ENCODE measurements around the gene IQSEC2. TPM values are rescaled to one million over a fixed set of nuclear protein-coding genes. Genes with fewer than 3 reads are reported as not detected.

Gene IQSEC2
- total and polyA plus RNA-seq, 2 of the 4 experiments (the other 2 are of a cell fraction), result 2.5 to 11.4 TPM

- H3K14ac ChIP-seq (replicated peaks; ENCODE audit: low read depth, low read length), result no peak overlapping the region
These were observed 23.5 kb downstream of the IQSEC2 start for GRCh38 chrX:53257670-53258423.

More at GRCh38 chrX:53257670-53258423, 23.5 kb downstream of the IQSEC2 start:
- Histone ChIP-seq H3K9me3 (ENCODE audit: control insufficient read depth, insufficient read depth, low read length) (no peaks in the 10 kb centered on the region), H2BK5ac (ENCODE audit: low read depth, low read length, poor library complexity, severe bottlenecking) (no peak overlapping the region), H2AK5ac (ENCODE audit: low read depth, low read length) (no peak overlapping the region), H3K79me1 (ENCODE audit: low read depth in 1 of 2, low read length in 2 of 2) (no peaks in the 10 kb centered on the region), H3K23ac (ENCODE audit: low read depth, low read length) (no peak overlapping the region), H3K4me3 (ENCODE audit: insufficient read depth, low read depth, low read length) (no peak overlapping the region), H4K5ac (ENCODE audit: low read depth, low read length) (no peak overlapping the region), H2AFZ (replicated peaks; ENCODE audit: low read length, poor library complexity) (no peak overlapping the region), H4K20me1 (ENCODE audit: insufficient read depth, low read length) (peaks cover 10% of the 10 kb centered on the region; the same call in 1 of the 2 replicates), H3K4ac (ENCODE audit: low read depth, low read length) (no peak overlapping the region), H2BK15ac (ENCODE audit: low read depth, low read length) (no peak overlapping the region), H3K18ac (ENCODE audit: low read depth, low read length) (no peak overlapping the region), H3K4me2 (ENCODE audit: low read depth, low read length) (no peak overlapping the region), H3K56ac (ENCODE audit: extremely low read depth, insufficient read depth, low read length) (no peak overlapping the region), H2AK9ac (replicated peaks; ENCODE audit: low read depth, low read length, poor library complexity) (no peak overlapping the region), H2BK20ac (ENCODE audit: low read depth, low read length) (no peak overlapping the region), H3K9ac (ENCODE audit: low read depth, low read length) (no peak overlapping the region), H3K27me3 (ENCODE audit: control insufficient read depth, insufficient read depth, low read length) (peaks cover 32% of the 10 kb centered on the region; the same call in 1 of the 2 replicates), H4K91ac (ENCODE audit: insufficient read depth, low read depth, low read length) (no peak overlapping the region), H3K27ac (ENCODE audit: insufficient read depth, low read length) (no peak overlapping the region), H2BK120ac (ENCODE audit: low read depth, low read length) (no peak overlapping the region), H4K8ac (ENCODE audit: low read depth in 2 of 2, low read length in 2 of 2) (no peak overlapping the region), H3K4me1 (ENCODE audit: control insufficient read depth, insufficient read depth, low read length) (peaks cover under 1% of the 10 kb centered on the region; the same call in 1 of the 2 replicates), H3K9me1 (ENCODE audit: insufficient read depth, low read length) (peaks cover 2% of the 10 kb centered on the region; the same call in 1 of the 2 replicates), H3K36me3 (ENCODE audit: control insufficient read depth, insufficient read depth, low read length) (0 out of 2 replicates have a peak, but pooled peaks cover 3% of the 10 kb centered on the region)
- 93% methylated on average over 4 of the region's 6 CpGs; no CpG with 5 or more reads in 1 of the 2 experiments for WGBS, 2 experiments (ENCODE audit: extremely low coverage in 2 of 2, insufficient read length in 1 of 2)
- in situ Hi-C loops (cut with MboI; ENCODE audit: low sequenced_read_pairs), result no loop called here
- no TSS peak for BruUV-seq (replicated peaks)
- TF ChIP-seq MAFK (IDR thresholded peaks at IDR 0.05; ENCODE audit: low read depth, low read length) (no peak), RCOR1 (IDR thresholded peaks at IDR 0.05; ENCODE audit: insufficient replicate concordance, low read length) (no peak), MXI1 (IDR thresholded peaks at IDR 0.05; ENCODE audit: borderline replicate concordance, low read depth, low read length) (no peak), SMC3 (IDR thresholded peaks at IDR 0.05; ENCODE audit: low read depth, low read length) (no peak), BHLHE40 (IDR thresholded peaks at IDR 0.05; ENCODE audit: low read depth, low read length) (no peak), RFX5 (IDR thresholded peaks at IDR 0.05; ENCODE audit: low read depth, low read length) (no peak), RAD21 (IDR thresholded peaks at IDR 0.05; ENCODE audit: low read length) (no peak), CEBPB (IDR thresholded peaks at IDR 0.05; ENCODE audit: low read depth, low read length) (no peak), CHD1 (IDR thresholded peaks at IDR 0.05; ENCODE audit: low read depth, low read length) (no peak), CTCF (conservative IDR thresholded peaks at IDR 0.05; ENCODE audit: low read depth, low read length) (no peak), MAZ (IDR thresholded peaks at IDR 0.05; ENCODE audit: borderline replicate concordance, low read depth, low read length) (no peak), POLR2A (IDR thresholded peaks at IDR 0.05; ENCODE audit: low read depth, low read length) (no peak), NFE2L2 (IDR thresholded peaks at IDR 0.05; ENCODE audit: low read depth, low read length) (no peak), USF2 (IDR thresholded peaks at IDR 0.05; ENCODE audit: low read depth, low read length) (no peak), FOS (IDR thresholded peaks at IDR 0.05; ENCODE audit: low read depth, low read length) (no peak)
- dilution Hi-C loops (cut with HindIII; ENCODE audit: low sequenced_read_pairs, unreplicated experiment), result no loop called here
- no peak for DNase-seq
- no peak for ATAC-seq (ENCODE audit: low read depth)
- CTCF ChIA-PET, result interaction anchor here (0.6 kb wide), 1 partner anchor 14 kb away, joined by 3 read pairs; no protein-coding TSS in a partner anchor
- POLR2A ChIA-PET (ENCODE audit: unreplicated experiment), result no interaction called here
- intact Hi-C loops (cut with micrococcal nuclease), result no loop called here
